GM10266 (cell line): Measurements from ENCODE around the gene SHISA9.

ENCODE experiments used
- DNase-seq: peaks from one replicate; pipeline ENCODE4 v3.0.0; 2012; ENCODE audit errors: extremely low spot score
- CTCF ChIP-seq: IDR thresholded peaks from 2 replicates; pipeline ENCODE4 v1.5.1; 2012; ENCODE audit warnings: mild to moderate bottlenecking, low read depth; ENCODE audit not compliant: control insufficient read depth, insufficient read depth; ENCODE audit errors: missing control alignments

The SHISA9 gene

GRCh38 chr16:13262270-13263090, 361.1 kb downstream of the SHISA9 start:
- TF ChIP-seq CTCF = no peak
- no peak for DNase-seq

- no peak for TF ChIP-seq CTCF
- DNase-seq = no peak
Observed at GRCh38 chr16:13264749-13265552, 363.6 kb downstream of the SHISA9 start.

- TF ChIP-seq CTCF = no peak
Observed at GRCh38 chr16:13269359-13269758, 368.0 kb downstream of the SHISA9 start.

GRCh38 chr16:13269905-13270528, 368.6 kb downstream of the SHISA9 start:
- no peak for TF ChIP-seq CTCF
- DNase-seq = no peak

More at GRCh38 chr16:13269359-13269758, 368.0 kb downstream of the SHISA9 start:
- no peak for DNase-seq

GRCh38 chr16:13270602-13271001, 369.2 kb downstream of the SHISA9 start:
- no peak for DNase-seq
- TF ChIP-seq CTCF = no peak

- no peak for TF ChIP-seq CTCF
- DNase-seq = peak; percentile 24
Observed at GRCh38 chr16:13289515-13289914, 388.1 kb downstream of the SHISA9 start.
